ENCODE data around the gene COQ3. TPM values are rescaled to one million over a fixed set of nuclear protein-coding genes. Genes with fewer than 3 reads are reported as not detected.
A peak's percentile ranks its signal among the peaks of the same experiment; 100 is the strongest.

The COQ3 gene
- total RNA-seq, 1 experiment from 2014 or later = 13.9 TPM

DNA sequence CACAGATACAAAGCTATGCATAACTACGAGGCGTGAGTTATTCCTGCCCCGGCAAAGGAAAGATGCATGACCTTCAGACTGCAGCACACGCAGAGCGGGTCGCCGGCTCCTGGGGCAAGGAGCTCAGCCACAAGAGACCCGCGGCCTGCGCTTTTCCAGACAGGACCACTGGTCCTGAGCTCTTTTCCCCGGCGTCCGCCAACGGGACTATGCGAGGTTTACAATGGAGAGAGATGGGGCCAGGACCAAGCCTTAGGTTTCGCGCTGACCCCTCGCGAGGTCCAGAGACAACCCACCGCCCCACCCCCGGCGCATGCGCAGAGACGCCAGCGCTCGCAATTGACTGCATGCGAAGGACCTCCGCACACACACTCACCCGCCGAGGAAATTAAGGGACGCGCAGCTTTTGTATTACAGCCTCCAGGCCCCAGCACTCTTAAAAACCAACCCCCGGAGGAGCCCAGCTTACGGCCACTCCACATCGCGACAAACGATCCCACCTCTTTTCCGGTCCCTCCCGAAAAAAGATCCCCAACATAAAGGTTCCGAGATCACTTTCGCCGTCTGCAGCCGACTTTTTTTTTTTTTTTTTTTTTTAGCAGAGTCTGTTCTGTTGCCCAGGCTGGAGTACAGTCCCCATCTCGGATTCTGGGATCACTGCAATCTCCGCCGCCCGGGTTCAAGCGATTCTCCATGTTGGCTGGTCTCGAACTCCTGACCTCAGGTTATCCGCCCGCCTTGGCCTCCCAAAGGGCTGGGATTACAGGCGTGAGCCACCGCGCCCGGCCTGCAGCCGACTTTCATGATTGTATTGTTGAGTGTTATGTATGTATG, at the start of gene COQ3 (continued):
- TF ChIP-seq, protein P1, sequence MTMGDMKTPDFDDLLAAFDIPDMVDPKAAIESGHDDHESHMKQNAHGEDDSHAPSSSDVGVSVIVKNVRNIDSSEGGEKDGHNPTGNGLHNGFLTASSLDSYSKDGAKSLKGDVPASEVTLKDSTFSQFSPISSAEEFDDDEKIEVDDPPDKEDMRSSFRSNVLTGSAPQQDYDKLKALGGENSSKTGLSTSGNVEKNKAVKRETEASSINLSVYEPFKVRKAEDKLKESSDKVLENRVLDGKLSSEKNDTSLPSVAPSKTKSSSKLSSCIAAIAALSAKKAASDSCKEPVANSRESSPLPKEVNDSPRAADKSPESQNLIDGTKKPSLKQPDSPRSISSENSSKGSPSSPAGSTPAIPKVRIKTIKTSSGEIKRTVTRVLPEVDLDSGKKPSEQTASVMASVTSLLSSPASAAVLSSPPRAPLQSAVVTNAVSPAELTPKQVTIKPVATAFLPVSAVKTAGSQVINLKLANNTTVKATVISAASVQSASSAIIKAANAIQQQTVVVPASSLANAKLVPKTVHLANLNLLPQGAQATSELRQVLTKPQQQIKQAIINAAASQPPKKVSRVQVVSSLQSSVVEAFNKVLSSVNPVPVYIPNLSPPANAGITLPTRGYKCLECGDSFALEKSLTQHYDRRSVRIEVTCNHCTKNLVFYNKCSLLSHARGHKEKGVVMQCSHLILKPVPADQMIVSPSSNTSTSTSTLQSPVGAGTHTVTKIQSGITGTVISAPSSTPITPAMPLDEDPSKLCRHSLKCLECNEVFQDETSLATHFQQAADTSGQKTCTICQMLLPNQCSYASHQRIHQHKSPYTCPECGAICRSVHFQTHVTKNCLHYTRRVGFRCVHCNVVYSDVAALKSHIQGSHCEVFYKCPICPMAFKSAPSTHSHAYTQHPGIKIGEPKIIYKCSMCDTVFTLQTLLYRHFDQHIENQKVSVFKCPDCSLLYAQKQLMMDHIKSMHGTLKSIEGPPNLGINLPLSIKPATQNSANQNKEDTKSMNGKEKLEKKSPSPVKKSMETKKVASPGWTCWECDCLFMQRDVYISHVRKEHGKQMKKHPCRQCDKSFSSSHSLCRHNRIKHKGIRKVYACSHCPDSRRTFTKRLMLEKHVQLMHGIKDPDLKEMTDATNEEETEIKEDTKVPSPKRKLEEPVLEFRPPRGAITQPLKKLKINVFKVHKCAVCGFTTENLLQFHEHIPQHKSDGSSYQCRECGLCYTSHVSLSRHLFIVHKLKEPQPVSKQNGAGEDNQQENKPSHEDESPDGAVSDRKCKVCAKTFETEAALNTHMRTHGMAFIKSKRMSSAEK (CRISPR knock-in tag; IDR thresholded peaks at IDR 0.05; ENCODE audit: borderline replicate concordance) = no peak
- TF ChIP-seq ZNF121 (CRISPR knock-in tag; IDR thresholded peaks at IDR 0.05) (no peak), FOXK1 (CRISPR knock-in tag; IDR thresholded peaks at IDR 0.05) (no peak), OVOL2 (CRISPR knock-in tag; IDR thresholded peaks at IDR 0.05; ENCODE audit: borderline replicate concordance) (0 out of 2 replicates have a peak, but pooled peaks have one; percentile 33), ZNF232 (CRISPR knock-in tag; IDR thresholded peaks at IDR 0.05) (no peak), IRF2 (CRISPR knock-in tag; IDR thresholded peaks at IDR 0.05; ENCODE audit: borderline replicate concordance, low read depth) (no peak), ZNF263 (CRISPR knock-in tag; IDR thresholded peaks at IDR 0.05; ENCODE audit: low read depth) (no peak), ZNF138 (CRISPR knock-in tag; conservative IDR thresholded peaks at IDR 0.05) (no peak), FOXJ3 (CRISPR knock-in tag; IDR thresholded peaks at IDR 0.05; ENCODE audit: borderline replicate concordance) (no peak), GABPB1 (CRISPR knock-in tag; IDR thresholded peaks at IDR 0.05) (peak; percentile 56; the same call in 1 of the 2 replicates)
- TF ChIP-seq, protein P2, sequence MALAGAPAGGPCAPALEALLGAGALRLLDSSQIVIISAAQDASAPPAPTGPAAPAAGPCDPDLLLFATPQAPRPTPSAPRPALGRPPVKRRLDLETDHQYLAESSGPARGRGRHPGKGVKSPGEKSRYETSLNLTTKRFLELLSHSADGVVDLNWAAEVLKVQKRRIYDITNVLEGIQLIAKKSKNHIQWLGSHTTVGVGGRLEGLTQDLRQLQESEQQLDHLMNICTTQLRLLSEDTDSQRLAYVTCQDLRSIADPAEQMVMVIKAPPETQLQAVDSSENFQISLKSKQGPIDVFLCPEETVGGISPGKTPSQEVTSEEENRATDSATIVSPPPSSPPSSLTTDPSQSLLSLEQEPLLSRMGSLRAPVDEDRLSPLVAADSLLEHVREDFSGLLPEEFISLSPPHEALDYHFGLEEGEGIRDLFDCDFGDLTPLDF (CRISPR knock-in tag; IDR thresholded peaks at IDR 0.05) = no peak
- TF ChIP-seq, protein P3, sequence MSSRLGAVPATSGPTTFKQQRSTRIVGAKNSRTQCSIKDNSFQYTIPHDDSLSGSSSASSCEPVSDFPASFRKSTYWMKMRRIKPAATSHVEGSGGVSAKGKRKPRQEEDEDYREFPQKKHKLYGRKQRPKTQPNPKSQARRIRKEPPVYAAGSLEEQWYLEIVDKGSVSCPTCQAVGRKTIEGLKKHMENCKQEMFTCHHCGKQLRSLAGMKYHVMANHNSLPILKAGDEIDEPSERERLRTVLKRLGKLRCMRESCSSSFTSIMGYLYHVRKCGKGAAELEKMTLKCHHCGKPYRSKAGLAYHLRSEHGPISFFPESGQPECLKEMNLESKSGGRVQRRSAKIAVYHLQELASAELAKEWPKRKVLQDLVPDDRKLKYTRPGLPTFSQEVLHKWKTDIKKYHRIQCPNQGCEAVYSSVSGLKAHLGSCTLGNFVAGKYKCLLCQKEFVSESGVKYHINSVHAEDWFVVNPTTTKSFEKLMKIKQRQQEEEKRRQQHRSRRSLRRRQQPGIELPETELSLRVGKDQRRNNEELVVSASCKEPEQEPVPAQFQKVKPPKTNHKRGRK (CRISPR knock-in tag; IDR thresholded peaks at IDR 0.05; ENCODE audit: borderline replicate concordance) = no peak
- TF ChIP-seq, protein P4, sequence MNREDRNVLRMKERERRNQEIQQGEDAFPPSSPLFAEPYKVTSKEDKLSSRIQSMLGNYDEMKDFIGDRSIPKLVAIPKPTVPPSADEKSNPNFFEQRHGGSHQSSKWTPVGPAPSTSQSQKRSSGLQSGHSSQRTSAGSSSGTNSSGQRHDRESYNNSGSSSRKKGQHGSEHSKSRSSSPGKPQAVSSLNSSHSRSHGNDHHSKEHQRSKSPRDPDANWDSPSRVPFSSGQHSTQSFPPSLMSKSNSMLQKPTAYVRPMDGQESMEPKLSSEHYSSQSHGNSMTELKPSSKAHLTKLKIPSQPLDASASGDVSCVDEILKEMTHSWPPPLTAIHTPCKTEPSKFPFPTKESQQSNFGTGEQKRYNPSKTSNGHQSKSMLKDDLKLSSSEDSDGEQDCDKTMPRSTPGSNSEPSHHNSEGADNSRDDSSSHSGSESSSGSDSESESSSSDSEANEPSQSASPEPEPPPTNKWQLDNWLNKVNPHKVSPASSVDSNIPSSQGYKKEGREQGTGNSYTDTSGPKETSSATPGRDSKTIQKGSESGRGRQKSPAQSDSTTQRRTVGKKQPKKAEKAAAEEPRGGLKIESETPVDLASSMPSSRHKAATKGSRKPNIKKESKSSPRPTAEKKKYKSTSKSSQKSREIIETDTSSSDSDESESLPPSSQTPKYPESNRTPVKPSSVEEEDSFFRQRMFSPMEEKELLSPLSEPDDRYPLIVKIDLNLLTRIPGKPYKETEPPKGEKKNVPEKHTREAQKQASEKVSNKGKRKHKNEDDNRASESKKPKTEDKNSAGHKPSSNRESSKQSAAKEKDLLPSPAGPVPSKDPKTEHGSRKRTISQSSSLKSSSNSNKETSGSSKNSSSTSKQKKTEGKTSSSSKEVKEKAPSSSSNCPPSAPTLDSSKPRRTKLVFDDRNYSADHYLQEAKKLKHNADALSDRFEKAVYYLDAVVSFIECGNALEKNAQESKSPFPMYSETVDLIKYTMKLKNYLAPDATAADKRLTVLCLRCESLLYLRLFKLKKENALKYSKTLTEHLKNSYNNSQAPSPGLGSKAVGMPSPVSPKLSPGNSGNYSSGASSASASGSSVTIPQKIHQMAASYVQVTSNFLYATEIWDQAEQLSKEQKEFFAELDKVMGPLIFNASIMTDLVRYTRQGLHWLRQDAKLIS (CRISPR knock-in tag; IDR thresholded peaks at IDR 0.05; ENCODE audit: borderline replicate concordance) = no peak
- TF ChIP-seq, protein P5, sequence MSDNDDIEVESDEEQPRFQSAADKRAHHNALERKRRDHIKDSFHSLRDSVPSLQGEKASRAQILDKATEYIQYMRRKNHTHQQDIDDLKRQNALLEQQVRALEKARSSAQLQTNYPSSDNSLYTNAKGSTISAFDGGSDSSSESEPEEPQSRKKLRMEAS (CRISPR knock-in tag; IDR thresholded peaks at IDR 0.05) = 0 out of 2 replicates have a peak, but pooled peaks have one; percentile 28
- TF ChIP-seq, protein P6, sequence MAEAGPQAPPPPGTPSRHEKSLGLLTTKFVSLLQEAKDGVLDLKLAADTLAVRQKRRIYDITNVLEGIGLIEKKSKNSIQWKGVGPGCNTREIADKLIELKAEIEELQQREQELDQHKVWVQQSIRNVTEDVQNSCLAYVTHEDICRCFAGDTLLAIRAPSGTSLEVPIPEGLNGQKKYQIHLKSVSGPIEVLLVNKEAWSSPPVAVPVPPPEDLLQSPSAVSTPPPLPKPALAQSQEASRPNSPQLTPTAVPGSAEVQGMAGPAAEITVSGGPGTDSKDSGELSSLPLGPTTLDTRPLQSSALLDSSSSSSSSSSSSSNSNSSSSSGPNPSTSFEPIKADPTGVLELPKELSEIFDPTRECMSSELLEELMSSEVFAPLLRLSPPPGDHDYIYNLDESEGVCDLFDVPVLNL (CRISPR knock-in tag; IDR thresholded peaks at IDR 0.05; ENCODE audit: borderline replicate concordance, low read depth) = no peak
- TF ChIP-seq, protein P7, sequence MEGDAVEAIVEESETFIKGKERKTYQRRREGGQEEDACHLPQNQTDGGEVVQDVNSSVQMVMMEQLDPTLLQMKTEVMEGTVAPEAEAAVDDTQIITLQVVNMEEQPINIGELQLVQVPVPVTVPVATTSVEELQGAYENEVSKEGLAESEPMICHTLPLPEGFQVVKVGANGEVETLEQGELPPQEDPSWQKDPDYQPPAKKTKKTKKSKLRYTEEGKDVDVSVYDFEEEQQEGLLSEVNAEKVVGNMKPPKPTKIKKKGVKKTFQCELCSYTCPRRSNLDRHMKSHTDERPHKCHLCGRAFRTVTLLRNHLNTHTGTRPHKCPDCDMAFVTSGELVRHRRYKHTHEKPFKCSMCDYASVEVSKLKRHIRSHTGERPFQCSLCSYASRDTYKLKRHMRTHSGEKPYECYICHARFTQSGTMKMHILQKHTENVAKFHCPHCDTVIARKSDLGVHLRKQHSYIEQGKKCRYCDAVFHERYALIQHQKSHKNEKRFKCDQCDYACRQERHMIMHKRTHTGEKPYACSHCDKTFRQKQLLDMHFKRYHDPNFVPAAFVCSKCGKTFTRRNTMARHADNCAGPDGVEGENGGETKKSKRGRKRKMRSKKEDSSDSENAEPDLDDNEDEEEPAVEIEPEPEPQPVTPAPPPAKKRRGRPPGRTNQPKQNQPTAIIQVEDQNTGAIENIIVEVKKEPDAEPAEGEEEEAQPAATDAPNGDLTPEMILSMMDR (IDR thresholded peaks at IDR 0.05) = no peak

Measured in WTC11 (cell line).